Measurements from ENCODE around the gene PRR16.
"Not testable (repeated sequence)": the region's sequence is repeated elsewhere in the genome, so short reads cannot be mapped to it uniquely, and the experiment has no call there.

Gene PRR16

GRCh38 chr5:120678279-120678678, 214.2 kb downstream of the PRR16 start:
- DNase-seq, result no peak

- no peak for DNase-seq
Observed at GRCh38 chr5:120682851-120683250, 218.8 kb downstream of the PRR16 start.

DNA sequence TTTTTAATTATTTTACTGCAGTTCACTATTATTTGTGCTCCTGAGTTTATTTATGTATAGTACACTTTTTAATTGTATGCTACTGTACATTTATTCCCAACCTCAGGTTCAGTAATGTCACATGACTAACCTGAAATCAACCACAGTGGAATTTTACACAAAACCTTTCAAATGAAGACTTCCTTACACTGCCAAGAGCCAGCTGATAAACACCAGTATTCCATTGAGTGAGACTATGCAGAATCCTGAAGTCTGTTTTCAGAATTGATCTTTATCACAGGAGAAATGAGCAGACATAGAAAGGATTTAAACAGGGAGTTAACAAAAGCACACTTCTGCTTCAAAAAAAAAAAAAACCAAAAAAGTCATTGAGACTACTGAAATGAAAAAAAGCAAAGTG, 219.5 kb downstream of the PRR16 start:
- no peak for DNase-seq

DNA sequence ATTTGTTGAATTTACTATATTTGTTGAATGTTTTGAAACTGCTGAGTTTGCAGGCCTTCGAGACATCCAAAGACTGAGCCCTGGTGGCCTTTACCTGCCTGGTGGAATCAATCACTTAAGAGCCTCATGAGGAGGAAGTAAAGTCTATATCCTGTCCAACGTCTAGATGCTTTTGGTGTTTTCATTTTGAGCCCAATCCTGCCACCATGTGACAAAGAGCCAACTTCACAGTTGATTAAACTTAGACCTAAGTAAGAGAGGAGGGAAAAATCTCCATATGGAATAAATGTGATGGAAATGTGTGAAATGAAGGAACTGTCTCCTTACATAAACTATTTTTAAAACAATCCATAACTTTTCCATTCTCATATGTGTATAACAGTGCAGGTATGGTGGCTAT, 220.1 kb downstream of the PRR16 start:
- no peak for DNase-seq

DNA sequence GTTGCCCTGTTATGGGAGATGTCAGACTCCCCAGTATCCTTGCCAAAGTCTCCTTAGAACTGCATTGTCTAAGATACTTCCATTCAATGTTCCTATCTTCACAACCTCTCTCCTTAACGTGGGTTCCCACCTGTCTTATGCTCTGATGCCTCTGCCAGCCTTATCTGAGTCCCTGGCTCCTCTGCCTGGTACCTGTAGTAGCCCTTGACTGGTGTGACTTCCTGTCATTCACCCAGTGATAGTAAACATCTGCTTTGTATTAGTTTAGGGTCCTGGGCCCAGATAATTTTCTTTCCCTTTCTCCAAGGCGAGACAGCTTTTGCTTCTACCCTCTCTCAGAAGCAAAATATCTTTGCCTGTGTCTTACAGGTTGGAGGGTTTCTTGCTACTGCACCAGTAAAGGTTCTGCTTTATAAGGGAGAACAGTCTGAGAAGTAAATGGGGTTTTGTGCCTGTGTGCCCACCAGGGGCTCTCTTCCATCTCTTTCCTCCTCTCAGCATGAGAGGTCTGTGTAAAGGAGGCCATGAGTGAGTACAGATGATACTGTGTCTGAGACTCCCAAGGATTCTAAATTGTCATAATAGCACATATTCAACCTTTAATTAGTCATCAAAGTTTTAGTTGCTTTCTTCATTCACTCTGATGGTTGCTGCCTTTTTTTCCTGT, 220.8 kb downstream of the PRR16 start:
- no peak for DNase-seq

DNA sequence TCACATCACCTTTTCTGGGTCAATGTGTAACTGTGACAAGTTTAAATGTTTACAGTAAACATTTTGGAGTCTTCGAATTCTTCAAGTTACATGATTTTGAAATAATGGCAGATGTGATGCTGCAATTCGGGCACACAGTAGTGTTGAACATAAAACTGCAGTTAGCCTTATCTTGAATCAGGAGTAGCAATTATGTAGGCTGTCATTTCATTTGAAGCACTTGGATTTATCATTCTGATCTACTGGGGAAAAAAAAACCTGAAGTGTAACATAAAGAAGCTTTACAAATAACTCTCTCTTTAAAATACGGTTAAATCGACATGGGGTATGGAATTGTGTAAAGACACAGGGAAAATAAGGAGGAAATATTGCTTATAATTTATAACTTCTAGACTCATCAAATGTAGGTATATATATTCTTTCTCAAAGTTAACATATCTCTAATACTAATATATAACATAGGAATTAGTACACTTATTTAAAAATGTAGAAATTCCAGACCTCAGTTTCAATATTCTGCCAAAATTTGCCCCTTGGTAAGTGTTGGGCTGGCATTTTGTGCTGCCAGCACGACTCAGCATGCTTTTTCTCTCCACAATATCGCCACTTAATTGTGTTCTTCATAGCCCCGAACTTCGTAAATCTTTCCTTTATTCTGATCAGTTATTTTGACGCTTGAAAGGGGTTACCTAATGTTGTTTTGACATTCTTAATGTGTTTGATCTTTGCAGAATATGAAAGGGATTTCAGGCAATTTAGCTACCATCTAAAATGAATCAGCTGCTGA, 226.7 kb downstream of the PRR16 start:
- no peak for DNase-seq

DNA sequence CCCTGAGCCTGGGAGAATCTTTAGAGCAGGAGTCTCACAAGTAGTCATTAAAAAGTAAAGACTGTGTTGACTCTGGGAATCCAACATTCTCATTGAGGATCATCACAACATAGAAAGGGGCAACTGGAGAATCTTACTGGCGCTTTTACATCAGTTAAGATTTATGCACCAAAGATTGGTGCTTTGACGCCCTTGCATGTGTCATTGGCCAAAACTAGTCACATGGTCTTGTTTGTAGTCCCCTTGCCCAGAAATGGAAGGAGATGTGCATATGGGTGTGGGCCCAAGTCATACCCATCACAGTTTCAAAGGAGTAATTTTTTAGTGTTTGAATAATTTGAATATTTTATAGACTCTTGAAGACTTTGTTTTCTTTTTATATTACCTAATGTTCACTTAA, 228.2 kb downstream of the PRR16 start:
- no peak for DNase-seq

- DNase-seq, result no peak
Observed at GRCh38 chr5:120695368-120695880, 231.3 kb downstream of the PRR16 start.

DNA sequence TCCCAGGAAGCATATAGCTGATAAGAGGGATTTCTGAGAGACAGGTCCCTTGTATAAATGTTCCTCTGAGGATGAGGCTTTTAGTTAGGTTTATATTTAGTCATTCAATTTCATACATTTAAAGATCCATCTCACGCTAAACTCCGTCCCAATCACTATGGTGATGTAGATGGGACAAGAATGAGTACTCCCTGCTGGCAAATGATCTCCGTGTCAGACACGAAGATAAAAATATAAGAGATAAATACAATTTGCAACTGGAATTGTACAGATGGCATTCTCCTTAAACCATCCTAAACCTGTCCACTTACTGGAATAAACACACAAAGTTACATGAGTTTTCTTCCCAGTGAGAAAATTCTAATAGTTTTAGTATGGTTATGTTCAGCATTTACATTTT, 233.0 kb downstream of the PRR16 start:
- no peak for DNase-seq

DNA sequence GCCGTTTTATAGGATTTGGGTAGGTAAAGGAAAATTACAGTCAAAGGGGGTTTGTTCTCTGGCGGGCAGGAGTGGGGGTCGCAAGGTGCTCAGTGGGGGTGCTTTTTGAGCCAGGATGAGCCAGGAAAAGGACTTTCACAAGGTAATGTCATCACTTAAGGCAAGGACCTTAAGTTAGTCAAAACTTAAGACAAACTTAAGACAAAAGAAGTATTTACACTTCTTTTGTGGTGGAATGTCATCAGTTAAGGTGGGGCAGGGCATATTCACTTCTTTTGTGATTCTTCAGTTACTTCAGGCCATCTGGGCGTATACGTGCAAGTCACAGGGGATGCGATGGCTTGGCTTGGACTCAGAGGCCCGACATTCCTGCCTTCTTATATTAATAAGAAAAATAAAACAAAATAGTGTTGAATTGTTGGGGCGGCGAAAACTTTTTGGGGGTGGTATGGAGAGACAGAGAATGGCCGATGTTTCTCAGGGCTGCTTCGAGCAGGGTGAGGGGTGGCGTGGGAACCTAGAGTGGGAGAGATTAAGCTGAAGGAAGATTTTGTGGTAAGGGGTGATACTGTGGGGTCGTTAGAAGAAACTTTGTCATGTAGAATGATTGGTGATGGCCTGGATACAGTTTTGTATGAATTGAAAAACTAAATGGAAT, 233.7 kb downstream of the PRR16 start:
- DNase-seq, result not testable (repeated sequence)

GRCh38 chr5:120700653-120701052, 236.6 kb downstream of the PRR16 start:
- not testable (repeated sequence) for DNase-seq

DNA sequence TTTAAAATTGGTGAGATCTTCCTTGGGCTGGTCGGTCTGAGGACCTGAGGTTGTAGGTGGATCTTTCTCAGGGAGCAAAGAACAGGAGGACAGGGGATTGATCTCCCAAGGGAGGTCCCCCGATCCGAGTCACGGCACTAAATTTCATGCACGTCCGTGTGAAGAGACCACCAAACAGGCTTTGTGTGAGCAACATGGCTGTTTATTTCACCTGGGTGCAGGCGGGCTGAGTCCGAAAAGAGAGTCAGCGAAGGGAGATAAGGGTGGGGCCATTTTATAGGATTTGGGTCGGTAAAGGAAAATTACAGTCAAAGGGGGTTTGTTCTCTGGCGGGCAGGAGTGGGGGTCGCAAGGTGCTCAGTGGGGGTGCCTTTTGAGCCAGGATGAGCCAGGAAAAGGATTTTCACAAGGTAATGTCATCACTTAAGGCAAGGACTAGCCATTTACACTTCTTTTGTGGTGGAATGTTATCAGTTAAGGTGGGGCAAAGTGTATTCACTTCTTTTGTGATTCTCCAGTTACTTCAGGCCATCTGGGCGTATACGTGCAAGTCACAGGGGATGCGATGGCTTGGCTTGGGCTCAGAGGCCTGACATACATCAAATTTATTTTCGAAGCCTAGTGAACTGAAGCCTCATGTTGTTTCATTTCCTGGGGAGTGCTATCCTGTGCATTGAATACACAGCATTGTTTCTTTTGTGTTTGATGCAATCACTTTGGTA, 238.9 kb downstream of the PRR16 start:
- DNase-seq, result not testable (repeated sequence)

GRCh38 chr5:120703918-120704587, 240.0 kb downstream of the PRR16 start:
- DNase-seq, result no peak

- no peak for DNase-seq
Observed at GRCh38 chr5:120706877-120707276, 242.8 kb downstream of the PRR16 start.

- DNase-seq, result no peak
Observed at GRCh38 chr5:120717381-120717780, 253.3 kb downstream of the PRR16 start.

DNA sequence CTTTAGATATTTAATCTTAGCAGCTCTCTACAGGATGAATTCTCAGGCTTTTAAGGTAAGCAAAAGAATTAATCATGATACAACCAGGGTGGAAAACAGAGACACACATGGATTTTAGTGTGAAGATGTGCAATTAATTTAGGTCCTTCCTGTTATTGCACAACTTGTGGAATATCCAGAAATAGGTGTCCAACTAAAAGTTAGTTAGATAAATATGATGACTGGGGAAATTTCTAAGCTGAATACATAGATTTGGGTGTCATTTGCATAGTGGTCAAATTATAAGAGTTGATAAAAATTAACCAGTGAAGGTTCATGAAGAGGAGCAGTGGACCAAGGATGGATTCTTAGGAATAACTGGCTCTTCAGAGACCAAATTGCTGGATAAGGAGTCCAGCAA, 266.1 kb downstream of the PRR16 start:
- DNase-seq, result no peak

DNA sequence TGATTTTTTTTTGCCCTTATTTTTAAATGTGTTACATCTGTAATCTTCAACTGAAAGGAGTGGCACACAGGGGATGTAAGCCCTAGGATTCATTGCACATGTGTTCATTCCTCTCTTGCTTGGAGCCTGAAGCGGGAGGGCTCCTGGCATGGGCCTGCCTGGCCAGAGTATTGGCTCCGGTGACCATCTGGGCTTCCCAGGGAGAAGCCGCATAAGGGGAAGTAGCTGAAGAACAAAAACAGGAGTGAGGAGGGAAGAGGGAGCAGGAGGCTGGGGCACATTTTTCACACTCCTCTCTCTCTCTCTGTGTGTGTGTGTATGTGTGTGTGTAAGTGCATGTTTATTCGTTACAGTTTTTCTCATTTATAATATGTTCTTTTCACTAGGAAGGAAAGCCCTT, 269.9 kb downstream of the PRR16 start:
- no peak for DNase-seq

GRCh38 chr5:120735076-120735475, 271.0 kb downstream of the PRR16 start:
- DNase-seq, result no peak
